ENCODE data around the gene ZGRF1.
"Not testable (repeated sequence)": the region's sequence is repeated elsewhere in the genome, so short reads cannot be mapped to it uniquely, and the experiment has no call there.

Gene ZGRF1

DNA sequence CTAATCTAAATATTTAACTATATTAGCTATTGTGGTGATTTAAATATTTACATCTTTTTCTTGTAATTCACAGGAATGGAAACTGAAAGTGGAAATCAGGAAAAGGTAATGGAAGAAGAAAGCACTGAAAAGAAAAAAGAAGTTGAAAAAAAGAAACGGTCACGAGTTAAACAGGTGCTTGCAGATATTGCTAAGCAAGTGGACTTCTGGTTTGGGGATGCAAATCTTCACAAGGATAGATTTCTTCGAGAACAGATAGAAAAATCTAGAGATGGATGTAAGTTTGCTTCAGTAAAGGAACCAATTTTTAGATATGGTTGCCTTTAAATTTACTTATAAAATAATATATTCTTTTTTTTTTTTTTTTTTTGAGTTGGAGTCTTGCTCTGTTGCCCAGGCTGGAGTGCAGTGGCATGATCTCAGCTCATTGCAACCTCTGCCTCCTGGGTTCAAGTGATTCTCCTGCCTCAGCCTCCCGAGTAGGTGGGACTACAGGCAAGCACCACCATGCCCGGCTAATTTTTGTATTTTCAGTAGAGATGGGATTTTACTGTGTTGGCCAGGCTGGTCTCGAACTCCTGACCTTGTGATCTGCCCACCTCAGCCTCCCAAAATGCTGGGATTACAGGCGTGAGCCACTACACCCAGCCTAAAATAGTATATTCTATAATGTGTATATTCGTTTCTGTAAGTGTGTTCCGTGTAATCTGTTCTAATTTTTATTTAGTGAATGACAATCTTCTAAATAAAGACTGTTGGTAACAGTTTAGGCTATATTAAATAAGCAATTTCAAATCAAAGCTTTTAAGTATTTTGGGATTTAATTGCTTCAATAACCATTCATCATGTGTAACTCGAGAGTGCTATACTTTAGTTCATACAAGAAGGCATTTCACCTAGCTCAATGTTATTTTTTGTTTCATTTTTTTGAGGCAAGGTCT is 8.2 kb upstream of the ZGRF1 start:
- not testable (repeated sequence) for DNase-seq

DNA sequence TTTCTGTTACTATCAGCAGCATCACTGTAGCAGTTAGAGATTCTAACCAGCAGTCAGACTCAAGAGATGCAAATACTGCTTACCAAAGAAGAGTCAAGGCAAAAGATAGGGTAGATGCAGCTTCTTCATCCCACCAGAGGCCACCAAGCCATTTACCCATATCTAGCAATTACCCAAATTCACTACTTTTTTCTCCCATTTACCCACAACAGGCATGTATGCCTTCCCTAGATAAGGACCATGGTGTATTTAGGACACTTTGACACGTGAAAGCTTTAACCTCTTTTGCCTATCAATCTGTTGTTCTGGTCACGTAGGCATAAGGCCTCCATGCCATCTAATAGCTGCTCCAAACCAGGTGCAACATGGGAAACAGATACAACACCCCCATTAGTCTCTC is 5.8 kb upstream of the ZGRF1 start:
- no peak for DNase-seq

DNA sequence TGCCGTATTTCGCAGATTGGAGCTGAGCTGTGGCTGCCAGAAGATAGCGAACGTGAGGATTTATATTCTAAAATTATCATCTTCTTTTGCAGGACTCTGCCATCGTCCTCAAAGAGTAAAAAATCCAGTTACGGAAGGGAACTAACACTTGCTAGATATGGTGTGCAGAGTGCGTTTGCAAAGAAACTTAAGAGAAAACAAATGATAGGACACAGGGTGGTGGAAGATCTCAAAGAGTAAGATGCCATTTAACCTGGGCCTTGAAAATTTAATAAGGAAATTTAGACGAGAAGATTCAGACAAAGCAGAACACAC is 800 bp upstream of the ZGRF1 start:
- no peak for DNase-seq

DNA sequence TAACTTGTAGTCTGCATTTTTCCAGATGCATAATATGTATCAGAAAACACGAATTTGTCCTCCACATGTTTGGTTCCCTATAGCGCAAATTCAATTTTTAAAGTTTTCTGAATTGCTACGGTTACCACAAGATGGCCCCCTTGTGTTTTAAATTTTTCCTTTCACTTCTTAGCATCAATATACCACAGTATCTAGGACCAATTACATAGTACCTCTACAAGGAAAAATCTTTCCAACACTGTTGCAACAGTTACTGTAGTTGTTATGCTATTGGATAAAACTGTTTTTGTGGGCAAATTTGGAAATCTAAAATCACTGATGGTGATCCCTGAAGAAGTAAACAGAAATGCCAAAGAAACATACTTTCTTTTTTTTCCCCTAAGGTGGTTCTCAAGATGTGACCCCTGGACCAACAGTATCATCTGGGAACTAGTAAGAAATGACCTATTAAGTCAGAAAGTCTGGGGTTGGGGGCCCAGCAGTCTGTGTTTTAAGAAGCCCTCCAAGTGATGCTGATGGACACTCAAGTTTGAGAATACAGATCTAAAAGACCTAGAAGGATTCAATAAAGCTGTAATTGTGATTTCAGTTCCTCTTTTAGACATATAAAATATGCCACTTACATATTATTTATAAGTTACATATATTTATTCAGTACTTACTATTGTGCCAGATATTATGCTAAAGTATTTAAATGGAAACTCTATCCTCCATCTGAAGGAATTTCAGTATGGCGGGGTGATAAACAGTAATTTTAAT is 3.1 kb downstream of the ZGRF1 start:
- DNase-seq = peak; percentile 13

DNA sequence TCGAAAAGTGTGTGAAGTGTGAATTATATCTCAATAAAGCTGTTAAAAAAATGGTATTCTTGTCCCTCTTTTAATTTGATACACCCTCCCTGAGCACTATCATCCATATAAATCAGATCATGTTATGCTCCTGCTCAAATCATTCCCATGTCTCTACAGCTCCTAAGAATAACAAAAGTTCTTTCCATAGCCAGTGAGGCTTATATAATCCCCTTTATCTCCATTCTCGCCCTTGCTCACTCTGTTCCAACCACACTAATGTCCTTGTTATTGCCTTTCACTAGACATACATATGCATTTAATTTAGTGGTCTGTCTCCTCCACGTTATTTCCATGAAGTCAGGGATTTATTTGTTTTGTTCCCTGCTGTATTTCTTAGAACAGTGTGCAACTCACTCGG is 10.5 kb downstream of the ZGRF1 start:
- no peak for DNase-seq

DNA sequence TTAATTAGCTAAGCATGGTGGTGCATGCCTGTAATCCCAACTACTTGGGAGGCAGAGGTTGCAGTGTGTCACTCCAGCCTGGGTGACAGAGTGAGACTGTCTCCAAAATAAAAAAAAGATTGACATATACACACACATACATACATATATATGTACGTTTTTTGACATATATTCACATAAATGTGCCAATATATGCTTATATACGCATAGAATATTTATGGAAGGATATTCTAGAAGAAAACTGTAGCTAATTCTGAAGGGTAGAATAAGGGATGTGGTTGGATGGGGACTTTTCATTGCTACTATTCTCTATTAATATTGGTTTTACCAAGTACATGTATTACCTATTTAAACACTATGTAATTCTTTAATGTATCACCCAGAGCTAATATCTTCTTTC is 19.7 kb downstream of the ZGRF1 start:
- no peak for DNase-seq

DNA sequence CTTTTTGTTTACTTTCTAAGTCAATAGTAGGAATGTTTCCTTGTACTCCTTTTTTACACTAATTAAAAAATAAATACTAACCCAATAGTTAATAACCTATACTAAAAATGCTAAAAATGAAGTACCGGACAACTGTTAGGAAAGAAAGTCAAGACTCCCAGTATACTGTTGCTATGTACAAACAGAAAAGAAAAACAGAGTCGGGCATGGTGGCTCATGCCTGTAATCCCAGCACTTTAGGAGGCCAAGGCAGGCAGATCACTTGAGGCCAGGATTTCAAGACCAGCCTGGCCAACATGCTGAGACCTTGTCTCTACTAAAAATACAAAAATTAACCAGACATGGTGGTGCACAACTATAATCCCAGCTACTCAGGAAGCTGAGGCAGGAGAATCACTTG is 23.9 kb downstream of the ZGRF1 start:
- DNase-seq = not testable (repeated sequence)

DNA sequence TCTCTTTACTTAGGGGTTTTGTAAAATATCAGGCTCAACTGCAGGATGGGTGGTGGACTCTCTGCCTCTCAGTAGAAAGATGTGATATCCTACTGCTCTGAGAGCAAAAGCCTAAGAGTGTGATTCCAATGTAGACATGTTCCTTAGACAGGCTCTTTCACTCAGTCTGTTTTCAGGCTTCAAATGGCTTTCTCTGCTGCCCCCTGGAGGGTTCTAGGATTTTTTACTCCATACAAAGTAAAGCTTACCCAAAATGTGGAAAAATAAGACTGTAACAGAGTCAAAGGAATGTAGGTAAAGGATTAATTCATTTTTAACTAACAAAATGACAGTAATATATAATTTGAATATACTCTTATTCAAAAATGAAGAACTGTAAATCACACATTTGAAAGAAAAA is 32.1 kb downstream of the ZGRF1 start:
- peak; percentile 18 for DNase-seq

DNA sequence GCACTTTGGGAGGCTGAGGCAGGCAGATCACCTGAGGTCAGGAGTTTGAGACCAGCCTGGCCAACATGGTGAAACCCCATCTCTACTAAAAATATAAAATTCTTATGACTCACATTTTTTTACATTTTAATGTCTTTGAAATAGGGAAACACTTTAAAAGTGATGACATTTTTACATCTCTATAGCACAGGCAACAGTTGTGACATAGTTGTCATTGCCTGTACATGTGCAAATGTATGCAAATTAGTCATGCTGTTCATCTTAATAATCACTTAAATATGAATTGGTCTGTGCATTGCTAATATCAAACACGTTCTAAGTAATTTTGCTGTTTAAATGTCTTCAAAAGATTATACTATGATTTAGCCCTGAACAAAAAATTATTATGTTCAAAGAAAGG is 41.7 kb downstream of the ZGRF1 start:
- DNase-seq = no peak

DNA sequence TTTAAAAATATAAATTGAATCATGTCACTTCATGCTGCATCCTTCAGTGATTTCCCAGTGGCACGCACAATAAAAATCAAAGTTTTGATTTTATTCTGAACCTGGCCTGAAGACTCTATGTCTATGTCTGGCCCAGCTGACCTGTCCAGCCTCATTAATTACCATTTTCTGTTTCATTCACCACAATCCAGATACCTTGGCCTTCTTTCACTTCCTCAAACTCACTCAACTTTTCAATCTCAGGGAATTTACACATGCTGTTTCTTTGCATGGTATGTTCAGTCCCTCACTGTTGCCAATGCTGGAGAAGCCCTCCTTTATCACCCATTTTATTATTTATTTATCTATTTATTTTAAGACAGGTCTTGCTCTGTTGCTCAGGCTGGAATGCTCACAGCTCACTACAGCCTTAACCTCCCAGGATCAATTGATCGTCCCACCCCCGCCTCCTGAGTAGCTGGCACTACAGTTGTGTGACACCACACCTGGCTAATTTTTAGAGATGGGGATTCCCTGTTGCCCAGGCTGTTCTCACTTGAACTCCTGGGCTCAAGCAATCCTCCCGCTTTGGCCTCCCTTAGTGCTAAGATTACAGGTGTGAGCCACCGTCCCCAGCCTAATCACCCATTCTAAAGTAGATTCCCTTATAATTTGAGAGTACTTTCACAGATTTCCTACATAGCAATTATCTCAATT is 43.1 kb downstream of the ZGRF1 start:
- no peak for DNase-seq

DNA sequence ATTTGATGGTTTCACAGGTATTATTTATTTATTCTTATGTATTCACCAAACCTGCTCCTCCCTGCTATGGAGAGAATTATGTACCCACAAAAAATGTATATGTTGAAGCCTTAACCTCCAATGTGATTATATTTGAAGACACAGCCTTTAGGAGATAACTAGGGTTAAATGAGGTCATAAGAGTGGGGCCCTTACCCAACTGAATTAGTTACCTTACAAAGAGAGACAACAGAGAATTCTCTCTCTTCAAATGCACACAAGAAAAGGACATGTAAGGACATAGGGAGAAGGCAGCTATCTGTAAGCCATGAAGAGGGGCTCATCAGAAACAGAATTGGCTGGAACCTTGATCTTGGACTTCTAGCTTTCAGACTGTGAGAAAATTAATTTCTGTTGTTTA is 44.0 kb downstream of the ZGRF1 start:
- DNase-seq = no peak

DNA sequence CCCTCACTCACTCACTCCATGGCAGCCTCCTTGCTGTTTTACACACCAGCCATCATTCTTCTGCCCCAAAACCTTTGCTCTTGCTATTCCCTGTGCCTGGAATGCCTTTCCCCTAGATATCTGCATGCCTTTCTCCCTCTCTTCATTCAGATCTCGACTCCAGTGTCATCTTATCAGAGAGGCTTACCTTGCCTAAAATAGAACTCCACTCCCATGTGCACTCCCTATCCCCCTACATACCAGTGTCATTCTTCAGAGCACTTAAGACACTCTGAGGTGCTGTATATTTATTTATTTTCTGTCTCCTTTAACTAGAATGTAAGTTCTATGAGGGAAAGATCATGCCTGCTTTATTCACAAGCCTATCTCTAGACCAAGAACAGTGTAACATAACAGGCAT is 45.1 kb downstream of the ZGRF1 start:
- no peak for DNase-seq

DNA sequence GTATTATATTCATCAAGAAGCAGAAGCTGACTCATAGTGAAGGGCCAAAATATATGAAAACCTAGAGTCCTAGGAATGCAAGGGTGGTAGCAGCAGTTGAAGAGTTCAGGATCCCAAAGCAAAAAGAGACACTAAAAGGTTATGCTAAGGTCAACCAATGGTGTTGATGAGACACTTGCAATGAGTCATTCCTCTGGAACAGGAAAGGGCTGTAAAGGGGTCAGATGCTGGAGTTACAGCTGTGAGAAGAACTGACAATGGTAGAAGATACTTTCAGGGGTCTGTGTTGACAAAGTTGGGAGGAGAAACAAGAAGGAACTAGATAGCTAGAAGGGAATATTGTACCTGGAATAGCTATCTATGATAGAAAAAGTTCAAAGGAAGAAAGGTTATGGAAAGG is 47.5 kb downstream of the ZGRF1 start:
- DNase-seq = no peak

DNA sequence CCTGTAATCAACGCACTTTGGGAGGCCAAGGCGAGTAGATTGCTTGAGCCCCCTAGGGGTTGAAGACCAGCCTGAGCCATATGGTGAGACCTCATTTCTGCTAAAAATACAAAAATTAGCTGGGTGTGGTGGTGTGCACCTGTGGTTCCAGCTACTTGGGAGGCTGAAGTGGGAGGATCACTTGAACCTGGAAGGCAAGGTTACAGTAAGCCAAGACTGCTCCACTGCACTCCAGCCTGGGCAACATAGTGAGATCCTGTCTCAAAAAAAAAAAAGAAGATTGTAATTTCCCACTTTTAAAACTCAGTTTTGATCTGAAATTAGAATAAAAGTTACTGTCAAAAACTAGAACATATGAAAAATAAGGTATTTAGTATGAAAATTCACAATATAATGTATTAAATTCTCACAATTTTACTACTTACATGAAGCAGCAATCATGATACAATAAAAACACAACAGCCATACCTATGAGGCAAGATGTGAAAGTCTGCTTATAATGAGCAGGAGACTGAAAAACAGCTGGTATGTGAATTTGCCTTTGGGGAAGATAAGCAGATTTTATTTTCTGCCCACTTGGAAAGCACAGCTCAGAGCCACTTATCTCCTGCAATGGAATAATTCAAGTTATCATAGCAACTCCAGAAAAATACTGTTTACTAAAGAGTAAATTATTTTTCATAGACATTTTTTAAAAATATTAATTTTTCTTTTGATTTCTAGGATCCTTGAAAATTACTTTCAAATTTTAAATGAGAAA is 50.6 kb downstream of the ZGRF1 start:
- no peak for DNase-seq

DNA sequence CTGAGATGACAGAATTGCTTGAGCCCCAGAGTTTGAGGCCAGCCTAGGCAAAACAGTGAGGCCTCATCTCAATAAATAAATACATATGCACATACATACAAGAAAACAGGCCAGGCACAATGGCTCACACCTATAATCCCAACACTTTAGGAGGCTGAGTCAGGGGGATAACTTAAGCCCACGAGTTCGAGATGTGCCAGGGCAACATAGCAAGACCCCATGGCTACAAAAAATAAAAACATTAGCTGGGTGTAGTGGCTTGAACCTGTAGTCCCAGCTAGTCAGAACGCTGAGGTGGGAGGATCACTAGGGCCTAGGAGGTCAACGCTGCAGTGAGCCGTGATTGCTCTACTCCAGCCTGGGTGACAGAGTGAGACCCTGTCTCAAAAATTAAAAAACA is 69.2 kb downstream of the ZGRF1 start:
- no peak for DNase-seq

DNA sequence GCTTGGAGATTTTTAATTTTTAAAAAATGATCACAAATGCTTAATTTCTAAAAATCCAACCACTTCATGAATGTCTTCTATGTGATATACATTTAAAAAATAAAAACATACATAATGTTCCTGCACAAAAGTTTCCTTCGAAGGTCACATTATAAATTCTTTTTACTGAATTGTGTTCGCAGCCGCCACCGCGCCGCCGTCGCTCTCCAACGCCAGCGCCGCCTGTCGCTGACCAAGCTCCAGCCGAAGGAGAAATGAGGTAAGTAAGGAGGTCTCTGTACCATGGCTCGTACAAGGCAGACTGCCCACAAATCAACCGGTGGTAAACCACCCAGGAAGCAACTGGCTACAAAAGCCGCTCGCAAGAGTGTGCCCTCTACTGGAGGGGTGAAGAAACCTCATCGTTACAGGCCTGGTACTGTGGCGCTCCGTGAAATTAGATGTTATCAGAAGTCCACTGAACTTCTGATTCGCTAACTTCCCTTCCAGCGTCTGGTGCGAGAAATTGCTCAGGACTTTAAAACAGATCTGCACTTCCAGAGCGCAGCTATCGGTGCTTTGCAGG is 71.9 kb downstream of the ZGRF1 start:
- DNase-seq = no peak

DNA sequence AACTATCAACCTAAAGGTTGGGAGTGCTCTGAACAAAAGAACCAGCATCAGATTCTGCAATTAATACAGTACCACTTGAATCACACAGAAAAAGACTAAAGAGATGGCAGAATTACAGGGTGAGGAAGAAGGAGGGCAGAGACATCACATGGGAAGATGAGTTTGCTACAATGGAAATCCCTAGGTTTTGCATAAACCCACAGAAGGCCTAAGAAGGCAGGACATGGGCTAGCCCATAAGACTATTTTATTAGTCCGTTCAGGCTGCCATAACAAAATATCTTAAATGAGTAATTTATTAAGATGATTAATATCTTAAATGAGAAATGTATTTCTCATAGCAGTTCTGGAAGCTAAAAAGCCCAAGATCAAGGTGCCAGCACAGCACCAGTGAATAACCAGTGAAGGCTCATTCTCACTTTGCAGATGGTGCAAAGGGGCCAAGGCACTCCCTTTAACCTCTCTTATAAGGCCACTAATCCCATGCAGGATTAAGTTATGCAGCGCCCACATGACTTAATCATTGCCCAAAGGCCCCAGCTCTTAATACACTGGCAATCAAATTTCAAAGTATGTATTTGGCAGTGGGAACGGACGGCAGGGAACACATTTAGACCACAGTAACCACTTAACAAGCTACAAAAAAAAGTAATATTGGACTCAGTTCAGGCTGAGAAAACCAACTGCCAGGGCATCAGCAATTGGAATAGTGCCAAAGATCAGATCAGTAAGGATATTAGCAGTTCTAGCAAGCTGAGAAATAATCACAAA is 73.1 kb downstream of the ZGRF1 start:
- DNase-seq = no peak

DNA sequence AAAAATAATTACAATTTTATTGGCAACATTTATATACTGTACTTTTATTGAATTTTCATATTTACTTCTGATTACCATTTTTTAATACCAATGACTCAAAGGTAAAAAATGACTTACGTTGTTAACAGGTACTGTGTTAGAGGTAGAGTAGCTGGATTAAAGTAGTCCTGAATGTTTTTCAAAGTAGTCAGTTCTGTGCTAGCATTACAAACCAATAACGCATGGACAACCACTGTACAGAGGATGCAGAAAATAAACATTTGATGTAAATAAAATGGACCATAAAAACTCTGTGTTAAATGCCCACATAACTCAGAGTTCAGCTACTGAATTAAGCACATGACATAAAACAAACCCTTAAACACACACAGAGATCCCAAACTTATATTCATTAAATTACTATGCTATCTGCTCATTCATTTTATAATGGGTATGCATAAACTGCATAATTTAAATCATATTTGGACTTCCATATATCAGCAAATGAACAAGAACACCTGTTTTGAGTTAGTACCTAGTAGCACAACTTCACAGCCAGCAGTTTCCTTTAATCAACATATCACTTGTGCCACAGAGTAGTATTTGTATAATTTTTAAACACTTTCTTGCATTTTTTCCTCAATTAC is 74.3 kb downstream of the ZGRF1 start:
- no peak for DNase-seq

DNA sequence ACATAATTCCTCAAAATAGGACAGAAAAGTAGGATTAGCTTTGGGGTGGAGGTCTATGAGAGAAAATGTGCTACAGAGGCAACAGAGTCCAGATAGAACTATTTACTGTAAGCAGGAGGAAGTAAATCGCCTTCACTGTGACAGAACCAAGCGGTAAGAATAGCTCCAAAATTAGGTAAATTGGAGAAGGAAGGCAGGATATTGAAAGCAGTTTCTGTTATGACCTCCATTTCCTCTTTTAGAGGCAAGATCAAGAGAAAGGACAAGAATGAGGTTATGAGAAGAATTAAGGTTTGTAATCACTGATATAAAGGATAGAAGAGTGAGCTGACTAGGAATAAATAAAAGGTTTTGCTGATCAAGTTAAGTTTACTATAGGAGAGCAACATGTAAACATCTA is 76.6 kb downstream of the ZGRF1 start:
- DNase-seq = no peak

DNA sequence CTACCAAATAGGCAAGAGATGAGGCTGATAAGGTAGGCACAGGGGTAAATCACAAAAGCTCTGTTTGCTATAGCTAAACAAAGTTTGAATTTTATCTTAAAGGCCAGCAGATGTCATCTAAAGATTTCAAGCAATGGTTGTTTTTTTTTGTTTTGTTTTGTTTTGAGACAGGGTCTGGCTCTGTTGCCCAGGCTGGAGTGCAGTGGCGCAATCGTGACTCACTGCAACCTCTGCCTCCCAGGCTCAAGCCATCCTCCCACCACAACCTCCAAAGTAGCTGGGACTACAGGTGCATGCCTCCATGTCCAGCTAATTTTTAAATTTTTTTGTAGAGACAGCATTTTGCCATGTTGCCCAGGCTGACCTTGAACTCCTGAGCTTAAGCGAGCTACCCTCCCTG is 77.7 kb downstream of the ZGRF1 start:
- DNase-seq = no peak

DNA sequence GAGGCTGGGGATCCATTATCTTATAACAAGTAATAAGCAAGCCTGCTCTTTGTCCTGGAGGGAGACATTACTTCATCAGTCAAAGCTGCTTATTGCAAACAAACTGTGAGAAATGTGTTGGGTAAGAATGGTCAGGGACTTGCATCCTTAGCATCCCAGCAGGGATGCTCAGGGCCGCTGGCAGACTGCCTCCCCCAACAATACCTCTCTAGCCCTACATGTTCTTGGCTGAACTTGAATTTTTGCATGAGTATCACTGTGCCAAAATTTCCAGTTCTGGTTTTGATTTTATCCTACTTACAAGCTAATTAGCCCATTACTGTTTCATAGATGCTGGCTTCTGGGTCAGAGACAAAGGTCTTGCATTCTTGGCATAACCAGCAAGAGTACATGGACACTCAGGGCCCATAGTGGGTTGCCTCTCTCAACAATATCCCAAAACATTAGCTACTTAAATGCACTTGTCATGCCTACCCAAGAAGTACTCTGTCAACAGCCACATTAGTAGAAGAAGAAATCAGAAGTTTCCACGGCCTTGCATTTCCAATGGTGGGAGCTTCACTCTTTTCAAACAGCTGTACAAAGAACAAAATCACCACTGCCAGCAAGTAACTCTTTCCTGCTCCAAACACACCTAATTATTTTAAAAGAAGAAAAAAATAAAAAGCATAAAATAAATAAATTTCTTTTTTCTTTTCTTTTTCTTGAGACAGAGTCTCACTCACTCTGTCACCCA is 78.9 kb downstream of the ZGRF1 start:
- DNase-seq = no peak
